GM18868 (cell line): ENCODE measurements around the gene ATF7IP.
"Not testable (repeated sequence)": the region's sequence is repeated elsewhere in the genome, so short reads cannot be mapped to it uniquely, and the experiment has no call there.

Experiments used
- ATAC-seq: cut with Tn5 transposase; IDR thresholded peaks from one replicate; pipeline ENCODE4 v1.9.1; 2021; ENCODE audit warnings: mild to moderate bottlenecking, moderate library complexity; ENCODE audit not compliant: unreplicated experiment

Gene ATF7IP

GRCh38 chr12:14365294-14366208, at the start of gene ATF7IP:
Gene ATF7IP, plus strand, starts transcription at chr12:14365682. Its CDS starts 58,234 bp downstream, at chr12:14423916.
- peak; percentile 65 for ATAC-seq

- ATAC-seq = no peak
These were observed 47.9 kb upstream of the ATF7IP start for GRCh38 chr12:14317362-14318146.

DNA sequence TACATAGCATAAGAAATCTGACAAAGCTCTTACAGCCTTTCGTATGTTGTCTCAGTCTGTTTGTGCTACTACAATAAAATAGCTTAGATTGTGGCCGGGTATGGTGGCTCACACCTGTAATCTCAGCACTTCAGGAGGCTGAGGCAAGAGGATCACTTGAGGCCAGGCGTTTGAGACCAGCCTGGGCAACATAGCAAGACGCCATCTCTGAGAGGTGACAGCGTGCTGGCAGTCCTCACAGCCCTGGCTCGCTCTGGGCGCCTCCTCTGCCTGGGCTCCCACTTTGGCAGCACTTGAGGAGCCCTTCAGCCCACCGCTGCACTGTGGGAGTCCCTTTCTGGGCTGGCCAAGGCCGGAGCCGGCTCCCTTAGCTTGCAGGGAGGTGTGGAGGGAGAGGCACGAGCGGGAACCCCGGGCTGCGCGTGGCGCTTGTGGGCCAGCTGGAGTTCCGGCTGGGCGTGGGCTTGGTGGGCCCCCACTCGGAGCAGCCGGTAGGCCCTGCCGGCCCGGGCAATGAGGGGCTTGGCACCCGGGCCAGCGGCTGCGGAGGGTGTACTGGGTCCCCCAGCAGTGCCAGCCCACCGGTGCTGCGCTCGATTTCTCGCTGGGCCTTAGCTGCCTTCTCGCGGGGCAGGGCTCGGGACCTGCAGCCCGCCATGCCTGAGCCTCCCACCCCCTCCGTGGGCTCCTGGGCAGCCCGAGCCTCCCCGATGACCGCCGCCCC, 45.6 kb upstream of the ATF7IP start:
- not testable (repeated sequence) for ATAC-seq

- ATAC-seq = no peak
These were observed 43.1 kb upstream of the ATF7IP start for GRCh38 chr12:14322403-14322802.

- no peak for ATAC-seq
These were observed 39.7 kb upstream of the ATF7IP start for GRCh38 chr12:14325716-14326343.

DNA sequence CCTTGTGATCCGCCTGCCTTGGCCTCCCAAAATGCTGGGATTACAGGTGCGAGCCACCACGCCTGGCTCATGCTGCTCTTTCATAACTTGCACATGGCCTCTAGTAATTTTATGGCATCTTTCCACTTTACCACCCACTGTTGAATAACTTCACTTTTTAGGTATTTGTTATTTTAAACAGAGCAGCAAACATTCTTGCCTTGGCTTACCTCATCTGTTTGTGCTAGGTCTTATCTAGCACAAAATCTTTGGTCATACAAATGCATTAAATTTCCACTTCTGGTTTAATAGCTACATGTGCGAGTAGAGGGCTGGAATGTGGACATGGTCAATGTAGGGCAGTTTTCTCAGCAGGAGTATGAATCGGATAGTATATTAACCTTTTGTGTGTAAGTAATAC, 38.8 kb upstream of the ATF7IP start:
- ATAC-seq = no peak

DNA sequence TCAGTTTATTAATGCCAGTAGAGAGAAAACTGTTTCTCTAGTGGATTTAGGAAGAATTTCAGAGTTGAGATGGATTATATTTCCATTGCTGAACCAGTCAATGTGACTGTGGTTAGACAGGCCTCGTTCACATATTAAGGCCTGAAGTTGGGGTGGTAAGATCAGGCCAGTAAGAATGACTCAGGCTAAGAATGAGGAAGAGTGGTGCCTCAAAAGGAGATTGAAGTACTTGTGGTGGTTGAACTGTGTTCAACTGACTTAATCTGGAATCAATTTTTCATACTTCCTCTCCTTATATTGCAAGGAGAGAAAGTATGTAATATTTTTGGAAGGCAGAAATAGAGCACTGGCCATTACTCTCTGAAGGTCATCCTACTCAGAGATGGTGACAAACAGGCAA, 37.8 kb upstream of the ATF7IP start:
- ATAC-seq = no peak

- no peak for ATAC-seq
These were observed 33.0 kb upstream of the ATF7IP start for GRCh38 chr12:14332482-14332881.

GRCh38 chr12:14340371-14340770, 25.1 kb upstream of the ATF7IP start:
- ATAC-seq = no peak

DNA sequence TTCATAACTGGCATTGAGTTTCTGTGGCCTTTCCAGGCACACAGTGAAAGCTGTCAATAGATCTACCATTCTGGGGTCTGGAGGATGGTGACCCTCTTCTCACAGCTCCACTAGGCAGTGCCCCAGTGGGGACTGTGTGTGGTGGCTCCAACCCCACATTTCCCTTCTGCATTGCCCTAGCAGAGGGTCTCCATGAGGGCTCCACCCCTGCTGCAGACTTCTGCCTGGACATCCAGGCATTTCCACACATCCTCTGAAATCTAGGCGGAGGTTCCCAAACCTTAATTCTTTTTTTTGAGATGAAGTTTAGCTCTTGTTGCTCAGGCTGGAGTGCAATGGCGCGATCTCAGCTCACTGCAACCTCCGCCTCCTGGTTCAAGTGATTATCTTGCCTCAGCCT, 14.0 kb upstream of the ATF7IP start:
- ATAC-seq = not testable (repeated sequence)

DNA sequence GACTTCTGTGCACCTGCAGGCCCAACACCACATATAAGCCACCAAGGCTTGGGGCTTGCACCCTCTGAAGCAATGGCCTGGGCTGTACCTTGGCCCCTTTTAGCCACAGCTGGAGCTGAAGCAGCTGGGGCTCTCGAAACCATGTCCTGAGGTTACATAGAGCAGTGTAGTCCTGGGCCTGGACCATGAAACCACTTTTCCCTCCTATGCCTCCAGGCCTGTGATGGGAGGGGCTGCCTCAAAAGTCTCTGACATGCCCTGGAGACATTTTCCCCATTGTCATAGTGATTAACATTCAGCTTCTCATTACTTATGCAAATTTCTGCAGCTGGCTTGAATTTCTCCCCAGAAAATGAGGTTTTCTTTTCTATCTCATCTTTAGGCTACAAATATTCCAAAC, 13.4 kb upstream of the ATF7IP start:
- not testable (repeated sequence) for ATAC-seq

- not testable (repeated sequence) for ATAC-seq
These were observed 10.8 kb upstream of the ATF7IP start for GRCh38 chr12:14354665-14355064.

GRCh38 chr12:14356147-14356546, 9.3 kb upstream of the ATF7IP start:
- ATAC-seq = no peak

GRCh38 chr12:14357486-14357885, 8.0 kb upstream of the ATF7IP start:
- no peak for ATAC-seq

DNA sequence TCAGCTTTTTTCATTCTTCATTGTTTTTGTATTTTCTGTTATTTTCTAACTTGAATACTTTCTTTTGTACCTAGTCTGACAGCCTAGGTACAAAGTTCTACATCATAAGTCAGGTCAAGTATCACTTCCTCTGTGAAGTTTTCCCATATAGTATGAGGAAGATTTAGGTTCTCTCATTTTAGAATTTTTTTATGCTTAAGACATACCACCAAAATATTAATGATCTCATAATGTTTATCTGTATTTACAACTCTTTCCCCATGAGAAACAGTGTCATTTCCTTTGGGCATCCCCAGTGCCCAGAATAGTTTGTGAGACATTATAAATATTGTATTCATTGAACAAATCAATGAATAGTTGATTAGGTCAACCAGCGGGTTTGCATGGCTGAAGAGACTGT, 3.1 kb upstream of the ATF7IP start:
- peak; percentile 30 for ATAC-seq

- ATAC-seq = no peak
These were observed 755 bp upstream of the ATF7IP start for GRCh38 chr12:14364583-14365271.

- ATAC-seq = no peak
These were observed 942 bp downstream of the ATF7IP start for GRCh38 chr12:14366209-14367039.

DNA sequence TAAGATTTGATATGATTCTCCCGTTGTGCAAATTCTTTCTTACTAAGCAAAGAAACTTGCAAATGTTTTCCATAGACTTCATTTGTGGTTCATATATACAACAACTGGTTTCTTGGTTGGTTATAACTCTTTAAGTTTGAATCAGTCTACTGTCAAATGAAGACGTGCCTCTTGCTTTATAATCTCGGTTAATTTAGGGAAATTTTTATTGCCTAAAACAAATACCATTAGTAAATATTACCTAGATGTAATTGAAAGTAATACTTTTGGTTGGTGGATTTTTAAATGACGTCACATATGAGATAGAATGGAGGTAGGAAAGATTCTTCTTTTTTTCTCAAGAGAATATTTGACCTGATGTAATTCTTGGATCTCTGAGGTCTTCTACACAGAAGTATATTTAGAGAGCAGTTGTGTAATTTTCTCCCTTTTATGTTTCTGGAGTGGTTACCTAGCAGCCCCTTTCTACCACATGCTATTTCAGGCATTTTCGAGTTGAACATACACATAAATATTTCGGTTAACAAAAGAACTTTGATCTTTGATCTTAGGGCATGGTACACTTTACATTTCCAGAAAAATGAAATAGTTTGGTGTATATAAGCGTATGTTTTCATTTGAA, 1.7 kb downstream of the ATF7IP start:
- ATAC-seq = peak; percentile 55

- ATAC-seq = no peak
These were observed 3.8 kb downstream of the ATF7IP start for GRCh38 chr12:14369311-14369710.
